Stimulated activated CD4-positive, alpha-beta T cell treated with anti-CD3 and anti-CD28 coated beads, Interleukin-2, amount 100 ng/mL, for 4 hours (primary cell): Measurements from ENCODE around the gene BARD1.
"Not testable (repeated sequence)": the region's sequence is repeated elsewhere in the genome, so short reads cannot be mapped to it uniquely, and the experiment has no call there.

Source experiments
- DNase-seq: peaks from one replicate; pipeline ENCODE4 v3.0.0-alpha.2; 2020; ENCODE audit warnings: low read depth

BARD1 gene

DNA sequence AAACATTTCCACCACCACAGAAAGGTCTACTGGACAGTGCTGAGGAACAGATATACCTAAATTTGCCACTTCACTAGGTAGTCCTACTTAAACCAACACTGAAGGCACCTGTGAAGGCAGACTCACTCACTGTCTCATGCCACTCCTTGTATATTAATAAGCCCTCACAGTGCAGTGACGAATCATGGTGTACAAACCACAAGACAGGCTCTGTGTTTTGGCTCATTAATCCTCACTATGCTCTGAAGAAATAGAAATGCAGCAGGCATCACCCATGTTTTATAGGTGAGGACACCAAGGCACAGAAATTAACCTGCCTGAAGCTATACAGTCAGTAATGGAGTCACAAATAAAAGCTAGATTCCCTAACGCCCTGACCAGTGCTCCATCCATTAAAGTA, 44.3 kb downstream of the BARD1 start:
- no peak for DNase-seq

DNA sequence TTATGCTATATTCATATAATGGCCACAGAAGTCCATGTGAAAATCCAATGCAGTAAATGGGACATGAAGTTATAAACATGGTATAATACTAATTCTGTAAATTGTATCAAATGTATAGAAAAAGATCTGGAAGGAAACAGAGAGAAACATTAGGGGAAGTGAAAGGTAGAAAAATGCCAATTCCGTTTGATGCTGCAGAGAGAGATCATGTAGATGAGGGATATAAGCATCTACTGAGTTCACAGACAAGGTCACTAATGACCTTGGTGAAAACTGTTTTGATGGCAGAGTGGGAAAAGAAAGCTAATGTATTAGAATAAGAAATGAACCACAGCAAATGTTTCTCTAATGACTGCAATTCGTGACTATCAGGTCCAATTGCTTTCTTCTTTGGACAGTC, 56.0 kb downstream of the BARD1 start:
- no peak for DNase-seq

- no peak for DNase-seq
These were observed 59.0 kb downstream of the BARD1 start for GRCh38 chr2:214750529-214750928.

GRCh38 chr2:214747992-214748391, 61.5 kb downstream of the BARD1 start:
- no peak for DNase-seq

GRCh38 chr2:214742119-214742518, 67.4 kb downstream of the BARD1 start:
- no peak for DNase-seq

DNA sequence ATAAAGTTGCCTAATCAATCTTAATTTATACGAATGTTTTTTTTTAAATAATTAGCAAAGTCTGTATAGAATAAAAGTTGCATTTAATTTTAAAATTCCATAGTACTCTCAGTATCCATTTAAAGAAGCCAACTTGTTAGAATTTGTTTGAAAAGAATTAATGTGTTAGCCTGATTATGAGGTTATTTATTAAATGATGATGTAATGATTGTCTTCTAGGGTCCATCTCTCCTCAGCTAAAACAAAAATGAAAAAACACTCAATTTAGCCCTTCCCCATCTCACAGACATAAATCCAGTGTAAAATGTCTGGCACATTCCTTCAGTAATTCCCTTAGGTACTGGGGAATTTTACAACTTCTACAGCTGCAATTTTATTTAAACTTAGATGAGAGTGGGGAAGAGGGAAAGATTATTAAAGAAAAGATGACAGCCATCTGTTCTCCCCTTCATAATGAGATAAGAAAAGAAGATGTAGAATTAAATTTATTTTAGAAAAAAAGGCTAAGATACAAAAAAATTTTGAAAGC, 68.6 kb downstream of the BARD1 start:
- no peak for DNase-seq

- no peak for DNase-seq
These were observed 72.3 kb downstream of the BARD1 start for GRCh38 chr2:214737188-214737587.

DNA sequence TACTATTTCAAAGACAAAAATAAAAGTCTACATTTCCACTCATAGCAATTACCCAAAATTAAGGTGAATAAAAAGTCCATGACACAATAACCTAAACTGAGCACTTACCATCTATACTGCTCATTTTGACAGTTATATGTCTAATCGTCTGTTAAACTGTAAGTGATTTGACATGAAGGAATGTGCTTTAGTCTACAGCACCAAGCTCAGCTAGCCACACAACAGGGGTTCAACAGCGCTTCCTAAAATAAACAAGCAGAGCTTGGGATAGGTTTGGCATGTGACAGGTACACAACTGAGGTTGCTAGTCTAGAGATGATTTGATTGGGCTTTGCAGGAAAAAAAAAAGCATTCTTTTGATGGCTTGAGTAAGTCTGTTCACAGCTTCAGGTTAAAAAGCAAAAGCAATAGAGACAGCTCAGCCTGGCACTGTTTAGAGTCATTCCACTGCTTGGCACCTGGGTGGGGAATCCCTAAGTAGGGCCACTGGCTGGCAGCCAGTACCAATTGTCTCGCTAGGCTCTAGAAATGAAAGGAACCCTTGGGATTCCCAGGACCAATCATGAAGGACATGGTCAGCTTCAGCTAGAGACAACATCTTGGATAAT, 78.6 kb downstream of the BARD1 start:
- DNase-seq: no peak

GRCh38 chr2:214730248-214730647, 79.2 kb downstream of the BARD1 start:
- DNase-seq: no peak

GRCh38 chr2:214724741-214725140, 84.7 kb downstream of the BARD1 start:
- no peak for DNase-seq

GRCh38 chr2:214717837-214718236, 91.6 kb downstream of the BARD1 start:
- not testable (repeated sequence) for DNase-seq

DNA sequence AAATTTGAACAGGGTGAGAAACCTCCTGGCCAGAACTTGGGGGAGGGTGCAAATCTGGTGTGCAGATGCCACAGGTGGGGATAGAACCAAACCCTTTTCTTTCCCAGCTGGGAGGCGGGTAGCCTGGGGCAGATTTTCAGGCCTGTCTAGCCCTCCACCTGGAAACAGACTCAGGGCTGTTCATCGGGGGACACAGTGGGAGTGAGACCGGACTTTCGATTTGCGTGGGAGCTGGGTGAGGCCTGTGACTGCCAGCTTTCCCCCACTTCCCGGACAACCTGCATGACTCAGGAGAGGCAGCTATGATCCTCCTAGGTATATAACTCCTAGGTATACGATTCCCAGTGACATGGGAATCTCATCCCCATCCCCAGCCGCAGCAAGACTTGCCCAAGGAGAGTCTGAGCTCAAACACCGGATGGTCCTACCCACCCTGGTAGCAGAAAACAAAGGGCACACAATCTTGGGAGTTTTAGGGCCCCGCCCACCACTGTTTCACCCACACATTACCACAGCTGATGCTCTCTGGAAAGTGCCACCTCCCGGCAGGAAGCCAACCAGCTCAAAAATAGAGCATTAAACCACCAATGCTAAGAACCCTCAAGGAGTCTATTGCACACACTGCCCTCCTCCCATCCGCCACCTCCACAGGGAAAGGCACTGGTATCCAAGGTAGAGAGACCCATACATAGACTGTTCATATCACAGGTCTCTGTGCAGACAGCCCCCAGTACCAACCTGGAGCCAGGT, 92.5 kb downstream of the BARD1 start:
- DNase-seq: no peak

DNA sequence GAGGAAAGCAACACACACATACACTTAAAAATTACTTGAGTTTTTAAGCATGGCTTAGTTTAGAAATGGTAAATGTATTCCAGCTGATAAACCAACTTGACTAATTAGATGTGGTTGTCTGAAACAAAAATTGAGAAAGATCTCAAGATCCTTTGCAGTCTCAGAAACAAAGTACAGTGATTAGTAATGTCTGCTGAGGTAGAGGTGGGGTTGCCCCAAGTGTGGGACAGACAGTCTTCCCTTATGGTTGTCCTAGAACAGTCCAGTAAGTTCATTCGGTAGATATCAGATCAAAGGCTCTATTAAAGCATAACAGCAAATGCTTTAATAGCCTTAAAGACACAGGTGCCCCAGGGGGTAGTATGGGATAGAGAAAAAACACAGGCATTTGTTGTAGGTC, 94.5 kb downstream of the BARD1 start:
- no peak for DNase-seq

DNA sequence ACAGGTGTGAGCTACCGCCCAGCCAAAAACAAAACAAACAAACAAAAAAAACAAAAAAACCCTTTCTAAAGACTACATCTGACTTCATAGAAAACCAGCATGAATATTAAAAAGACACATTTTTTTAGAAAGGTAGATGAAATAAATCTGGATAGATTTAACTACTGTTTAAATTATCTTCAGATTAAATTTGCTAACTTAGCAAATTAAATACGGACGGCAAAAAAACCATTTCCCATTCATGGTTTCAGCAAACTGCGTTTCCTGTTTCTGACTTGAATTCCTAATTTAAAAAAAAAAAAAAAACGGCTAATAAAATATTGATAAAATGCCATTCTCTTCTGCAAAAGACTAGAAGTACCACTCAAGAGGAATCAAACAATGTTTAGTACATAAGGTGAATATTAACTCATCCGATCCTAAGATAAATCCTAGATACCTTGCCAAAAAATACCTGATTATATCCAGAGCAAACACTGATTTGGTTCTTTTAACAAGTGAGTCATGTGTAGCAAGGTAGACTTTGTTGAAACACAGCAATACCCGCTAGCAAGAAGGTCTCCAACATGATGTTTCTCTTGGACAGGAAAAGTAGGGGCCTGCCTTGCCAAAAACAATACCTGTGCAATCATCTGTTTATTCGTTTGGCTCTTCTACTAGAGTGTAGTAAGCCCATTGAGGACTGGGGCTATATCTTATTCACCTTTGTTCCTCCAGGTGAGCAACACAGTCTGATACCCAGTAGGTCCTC, 96.2 kb downstream of the BARD1 start:
- no peak for DNase-seq

- no peak for DNase-seq
These were observed 98.8 kb downstream of the BARD1 start for GRCh38 chr2:214710729-214711128.

GRCh38 chr2:214706986-214707385, 102.5 kb downstream of the BARD1 start:
- DNase-seq: no peak

DNA sequence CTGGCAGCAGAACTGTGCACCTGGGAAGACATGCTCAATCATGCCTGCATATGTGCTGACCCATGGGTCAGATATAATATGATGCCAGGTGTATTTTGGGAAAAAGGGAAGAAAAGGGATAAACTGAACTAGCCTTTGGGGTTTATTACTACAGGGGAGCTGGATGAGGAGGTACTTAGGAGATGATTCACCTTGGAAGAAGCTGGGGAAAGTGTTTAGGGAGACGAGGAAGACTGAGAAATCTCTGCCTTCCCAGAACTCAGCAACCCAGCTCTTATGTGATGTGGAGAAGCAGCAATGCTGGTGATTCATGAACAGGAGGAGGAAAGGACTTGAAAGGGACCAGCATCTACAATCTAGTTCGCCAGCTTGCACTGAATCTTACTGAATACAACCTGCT, 110.2 kb downstream of the BARD1 start:
- no peak for DNase-seq

GRCh38 chr2:214696681-214697080, 112.8 kb downstream of the BARD1 start:
- DNase-seq: no peak

GRCh38 chr2:214695789-214696188, 113.7 kb downstream of the BARD1 start:
- no peak for DNase-seq

- DNase-seq: not testable (repeated sequence)
These were observed 125.9 kb downstream of the BARD1 start for GRCh38 chr2:214683557-214683956.

GRCh38 chr2:214679736-214680135, 129.7 kb downstream of the BARD1 start:
- DNase-seq: no peak

GRCh38 chr2:214676421-214677089, 132.9 kb downstream of the BARD1 start:
- no peak for DNase-seq
